B cell (primary cell): ENCODE data around the gene ZIC5. TPM values are rescaled to one million over a fixed set of nuclear protein-coding genes. Genes with fewer than 3 reads are reported as not detected.

Source experiments
- ATAC-seq: fragments of 200-7000 bp; cut with Tn5 transposase; one replicate; pipeline ENCODE4 v1.10.0; 2021; ENCODE audit warnings: low read depth, mild to moderate bottlenecking, moderate number of reproducible peaks, moderate library complexity
- CTCF ChIA-PET: fragments of 350-600 bp; sonication (Branson Sonifier 250); formaldehyde crosslinking; loops from one replicate; lab custom pipeline; 2021; ENCODE audit warnings: antibody characterized with exemption, inconsistent platforms; lab: Charles Lee
- POLR2A ChIA-PET: fragments of 350-600 bp; sonication (Branson Sonifier 250); formaldehyde crosslinking; loops from one replicate; lab custom pipeline; 2021; ENCODE audit warnings: antibody characterized with exemption; lab: Charles Lee
- DNase-seq: peaks from one replicate; pipeline ENCODE4 v3.0.0; 2013
- H2AFZ ChIP-seq: 2 replicates; pipeline ENCODE4 v1.6.1; 2012; ENCODE audit warnings: mild to moderate bottlenecking, low read depth, low read length; ENCODE audit not compliant: insufficient read depth, poor library complexity, severe bottlenecking
- H3K27ac ChIP-seq, 2 donors: 1 replicate in 1 of 2; 2 replicates in 1 of 2; pipeline ENCODE4 v1.5.1; 2012 to 2013; ENCODE audit warnings: low read length in 2 of 2, mild to moderate bottlenecking in 2 of 2, moderate library complexity in 1 of 2
- H3K27me3 ChIP-seq, 4 experiments: fragments of 200-600 bp in 1 of 4; sonication (generic) in 1 of 4; replicated peaks in 1 of 4; 1 replicate in 2 of 4; 2 replicates in 2 of 4; pipeline versions ENCODE4 v1.6.1 to v1.7.0; 2013 to 2016; ENCODE audit warnings: low read length in 3 of 4, mild to moderate bottlenecking in 2 of 4, mixed read lengths in 1 of 4, moderate library complexity in 1 of 4; ENCODE audit not compliant: insufficient read depth in 4 of 4, control insufficient read depth in 3 of 4; ENCODE audit errors: control extremely low read depth in 1 of 4
- H3K36me3 ChIP-seq, 2 experiments: replicated peaks in 1 of 2; 1 replicate in 1 of 2; 2 replicates in 1 of 2; pipeline versions ENCODE4 v1.6.1 to v1.7.1; 2013; ENCODE audit warnings: low read length in 1 of 2; ENCODE audit not compliant: insufficient read depth in 2 of 2, control insufficient read depth in 1 of 2; ENCODE audit errors: control extremely low read depth in 1 of 2, extremely low read depth in 1 of 2
- H3K4me1 ChIP-seq, 2 donors: fragments of 200-600 bp in 1 of 2; sonication (generic) in 1 of 2; 1 replicate in 1 of 2; 2 replicates in 1 of 2; pipeline versions ENCODE4 v1.5.1 to v1.6.1; 2013 to 2017; ENCODE audit warnings: low read length in 2 of 2; ENCODE audit not compliant: control insufficient read depth in 2 of 2, insufficient read depth in 2 of 2
- H3K4me2 ChIP-seq: replicated peaks from 2 replicates; pipeline ENCODE3; 2012; ENCODE audit warnings: mild to moderate bottlenecking, low read depth, low read length; ENCODE audit not compliant: poor library complexity, severe bottlenecking
- H3K4me3 ChIP-seq, 5 experiments: fragments of 200-600 bp in 1 of 5; sonication (generic) in 1 of 5; 1 replicate in 3 of 5; 2 replicates in 2 of 5; pipeline versions ENCODE4 v1.5.1 to v1.7.0; 2011 to 2016; ENCODE audit warnings: low read length in 4 of 5, mild to moderate bottlenecking in 4 of 5, low read depth in 2 of 5, control low read depth in 1 of 5, moderate library complexity in 1 of 5; ENCODE audit not compliant: insufficient read depth in 1 of 5; ENCODE audit errors: control extremely low read depth in 1 of 5, extremely low read depth in 1 of 5
- H3K79me2 ChIP-seq: fragments of 200-600 bp; sonication (generic); one replicate; pipeline ENCODE4 v1.6.0; 2016; ENCODE audit warnings: low read length; ENCODE audit not compliant: control insufficient read depth, insufficient read depth
- H3K9ac ChIP-seq: fragments of 200-600 bp; sonication (generic); 2 replicates; pipeline ENCODE4 v1.6.1; 2017; ENCODE audit warnings: mild to moderate bottlenecking, low read length, moderate library complexity
- H3K9me3 ChIP-seq, 3 donors: one replicate each; pipeline versions ENCODE4 v1.6.1 to v1.7.1; 2013; ENCODE audit warnings: low read length in 2 of 3; ENCODE audit not compliant: control insufficient read depth in 2 of 3, insufficient read depth in 1 of 3; ENCODE audit errors: control extremely low read depth in 1 of 3
- H4K20me1 ChIP-seq: 2 replicates; pipeline ENCODE4 v1.6.0; 2012; ENCODE audit warnings: mild to moderate bottlenecking, low read length; ENCODE audit not compliant: insufficient read depth, control insufficient read depth, poor library complexity, severe bottlenecking
- H3K27ac Mint-ChIP-seq: one replicate; pipeline ENCODE4 v1.8.0; 2021; ENCODE audit warnings: mixed read lengths
- H3K27me3 Mint-ChIP-seq: one replicate; pipeline ENCODE4 v1.8.0; 2021; ENCODE audit warnings: mixed read lengths
- H3K4me1 Mint-ChIP-seq: one replicate; pipeline ENCODE4 v1.8.0; 2021; ENCODE audit warnings: mixed read lengths
- H3K4me3 Mint-ChIP-seq: one replicate; pipeline ENCODE4 v1.8.0; 2021; ENCODE audit warnings: mixed read lengths
- H3K9me3 Mint-ChIP-seq: one replicate; pipeline ENCODE4 v1.8.0; 2022; ENCODE audit warnings: mixed read lengths; ENCODE audit not compliant: insufficient read depth
- EZH2 ChIP-seq: IDR thresholded peaks from 2 replicates; pipeline ENCODE4 v1.6.1; 2012; ENCODE audit warnings: borderline replicate concordance, low read depth, mild to moderate bottlenecking, moderate library complexity, low read length; ENCODE audit not compliant: insufficient read depth, poor library complexity, severe bottlenecking
- WGBS: methylation state at CpG from one replicate; pipeline ENCODE4 v1.1.5; 2013; ENCODE audit warnings: missing lambda C conversion rate; ENCODE audit not compliant: insufficient coverage; 5-methylcytosine and 5-hydroxymethylcytosine counted together
- intact Hi-C: fragments of 100-400 bp; cut with micrococcal nuclease; formaldehyde crosslinking; loops from one replicate; pipeline ENCODE4 v1.10.0; 2022
- polyA plus RNA-seq: library from polyadenylated mRNA; depleted of rRNA; stranded (reverse); fragments of >200 nt; gene quantifications from 2 replicates; pipeline ENCODE4 v1.2.3, GENCODE V29; 2012
- total RNA-seq, 2 donors: library from RNA; stranded (reverse); fragments of 120-200 nt in 1 of 2; gene quantifications; 1 replicate in 1 of 2; 2 replicates in 1 of 2; pipeline versions ENCODE4 v1.2.3 to v1.2.4, GENCODE V29; 2013 to 2022
- TF ChIP-seq, protein P1 (sequence below): fragments of 200-600 bp; IDR thresholded peaks from one replicate; pipeline ENCODE4 v1.8.0; 2022; ENCODE audit warnings: antibody characterized with exemption, mild to moderate bottlenecking

Gene ZIC5
- total and polyA plus RNA-seq, 2 donors (not counting 1 experiment from before 2014, with no cell fraction given) = not detected

DNA sequence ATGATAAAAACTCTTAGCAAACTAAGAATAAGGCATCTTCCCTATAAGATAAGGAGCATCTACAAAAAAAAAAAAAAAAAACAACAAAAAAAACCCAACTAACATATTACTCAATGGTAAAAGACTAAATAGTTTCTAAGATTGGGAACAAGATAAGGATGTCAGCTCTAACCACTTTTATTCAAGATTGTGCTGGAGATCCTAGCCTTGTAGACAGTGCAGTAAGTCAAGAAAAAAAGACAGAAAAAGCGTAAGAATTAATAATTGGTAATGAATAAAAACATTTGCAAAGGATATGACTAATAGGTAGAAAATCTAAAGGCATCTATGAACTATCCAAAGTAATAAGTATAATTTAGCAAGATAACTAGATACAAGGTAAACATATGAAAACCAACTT is 43.1 kb upstream of the ZIC5 start:
- CTCF ChIA-PET = no interaction called here
- TF ChIP-seq EZH2 = no peak
- TF ChIP-seq, protein P1, sequence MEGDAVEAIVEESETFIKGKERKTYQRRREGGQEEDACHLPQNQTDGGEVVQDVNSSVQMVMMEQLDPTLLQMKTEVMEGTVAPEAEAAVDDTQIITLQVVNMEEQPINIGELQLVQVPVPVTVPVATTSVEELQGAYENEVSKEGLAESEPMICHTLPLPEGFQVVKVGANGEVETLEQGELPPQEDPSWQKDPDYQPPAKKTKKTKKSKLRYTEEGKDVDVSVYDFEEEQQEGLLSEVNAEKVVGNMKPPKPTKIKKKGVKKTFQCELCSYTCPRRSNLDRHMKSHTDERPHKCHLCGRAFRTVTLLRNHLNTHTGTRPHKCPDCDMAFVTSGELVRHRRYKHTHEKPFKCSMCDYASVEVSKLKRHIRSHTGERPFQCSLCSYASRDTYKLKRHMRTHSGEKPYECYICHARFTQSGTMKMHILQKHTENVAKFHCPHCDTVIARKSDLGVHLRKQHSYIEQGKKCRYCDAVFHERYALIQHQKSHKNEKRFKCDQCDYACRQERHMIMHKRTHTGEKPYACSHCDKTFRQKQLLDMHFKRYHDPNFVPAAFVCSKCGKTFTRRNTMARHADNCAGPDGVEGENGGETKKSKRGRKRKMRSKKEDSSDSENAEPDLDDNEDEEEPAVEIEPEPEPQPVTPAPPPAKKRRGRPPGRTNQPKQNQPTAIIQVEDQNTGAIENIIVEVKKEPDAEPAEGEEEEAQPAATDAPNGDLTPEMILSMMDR = no peak
- ATAC-seq (no peak), DNase-seq (no peak)
- Histone ChIP-seq H4K20me1 (no peaks in the 10 kb centered on the region), H3K4me3 (no peak overlapping the region), H3K9me3 (peaks cover 0 to 6% (median 0%) of the 10 kb centered on the region in 3 donors), H3K9ac (no peak overlapping the region), H3K27ac (no peak overlapping the region), H3K27me3 (no peaks in the 10 kb centered on the region), H2AFZ (no peak overlapping the region), H3K4me2 (no peak overlapping the region), H3K4me1 (no peaks in the 10 kb centered on the region), H3K79me2 (no peaks in the 10 kb centered on the region), H3K36me3 (no peaks in the 10 kb centered on the region)
- peaks cover 22% of the 10 kb centered on the region for H3K27me3 Mint-ChIP-seq
- no peak overlapping the region for H3K4me3 Mint-ChIP-seq
- WGBS = no CpG with 5 or more reads among the region's 1 CpG
- H3K27ac Mint-ChIP-seq = no peak overlapping the region
- intact Hi-C loops = no loop called here
- H3K4me1 Mint-ChIP-seq = no peaks in the 10 kb centered on the region
- POLR2A ChIA-PET = no interaction called here
- H3K9me3 Mint-ChIP-seq = no peaks in the 10 kb centered on the region

GRCh38 chr13:99998261-99998660 is 26.7 kb upstream of the ZIC5 start:
- ATAC-seq = no peak
- Histone ChIP-seq H3K36me3 (no peaks in the 10 kb centered on the region), H3K79me2 (no peaks in the 10 kb centered on the region), H3K27ac (no peak overlapping the region), H3K4me3 (no peak overlapping the region), H3K4me2 (no peak overlapping the region), H2AFZ (no peak overlapping the region), H3K9me3 (peaks cover 4 to 30% (median 16%) of the 10 kb centered on the region in 3 donors), H3K27me3 (peaks cover 8 to 56% (median 46%) of the 10 kb centered on the region in 4 experiments), H3K9ac (no peak overlapping the region), H4K20me1 (no peaks in the 10 kb centered on the region), H3K4me1 (peaks cover 5 to 21% of the 10 kb centered on the region in 2 donors)
- Mint-ChIP-seq H3K4me3 (no peak overlapping the region), H3K4me1 (no peaks in the 10 kb centered on the region), H3K27ac (no peak overlapping the region), H3K9me3 (peaks cover 3% of the 10 kb centered on the region), H3K27me3 (peaks cover 66% of the 10 kb centered on the region)
- TF ChIP-seq, protein P1 = no peak
- TF ChIP-seq EZH2 = no peak
- intact Hi-C loops = loop anchor here (5.0 kb wide), 1 partner anchor 36 kb away; no protein-coding TSS in a partner anchor
- no peak for DNase-seq
- WGBS = 89% methylated on average over 8 of the region's 11 CpGs
- ChIA-PET CTCF (no interaction called here), POLR2A (interaction anchor here (0.6 kb wide), 1 partner anchor 15 kb away, joined by 3 read pairs; no protein-coding TSS in a partner anchor)
